CD14-positive monocyte (primary cell): Measurements from ENCODE around the gene FSD1. TPM values are rescaled to one million over a fixed set of nuclear protein-coding genes. Genes with fewer than 3 reads are reported as not detected.

ENCODE experiments used
- DNase-seq, 3 donors: peaks; one replicate each; pipeline ENCODE4 v3.0.0-alpha.2; 2011 to 2022
- H2AFZ ChIP-seq: 2 replicates; pipeline ENCODE4 v1.6.0; 2012; ENCODE audit warnings: mild to moderate bottlenecking, low read depth, low read length, inconsistent platforms; ENCODE audit not compliant: insufficient read depth, poor library complexity, severe bottlenecking
- H3K27ac ChIP-seq, 2 donors: 1 replicate in 1 of 2; 2 replicates in 1 of 2; pipeline ENCODE4 v1.5.1; 2012 to 2013; ENCODE audit warnings: low read length in 2 of 2, control low read depth in 1 of 2, inconsistent platforms in 1 of 2, low read depth in 1 of 2, mild to moderate bottlenecking in 1 of 2
- H3K27me3 ChIP-seq, 2 donors: one replicate each; pipeline versions ENCODE4 v1.6.0 to v1.6.1; 2011 to 2013; ENCODE audit warnings: low read length in 2 of 2; ENCODE audit not compliant: control insufficient read depth in 2 of 2, insufficient read depth in 2 of 2
- H3K36me3 ChIP-seq, 2 donors: replicated peaks in 1 of 2; 1 replicate in 1 of 2; 2 replicates in 1 of 2; pipeline versions ENCODE4 v1.5.1 to v1.6.1; 2012 to 2013; ENCODE audit warnings: low read length in 2 of 2, control low read depth in 1 of 2, inconsistent platforms in 1 of 2, mild to moderate bottlenecking in 1 of 2; ENCODE audit not compliant: insufficient read depth in 2 of 2, control insufficient read depth in 1 of 2
- H3K4me1 ChIP-seq, 2 donors: 1 replicate in 1 of 2; 2 replicates in 1 of 2; pipeline versions ENCODE4 v1.5.1 to v1.6.1; 2012 to 2013; ENCODE audit warnings: low read length in 2 of 2, control low read depth in 1 of 2, inconsistent platforms in 1 of 2, mild to moderate bottlenecking in 1 of 2, moderate library complexity in 1 of 2; ENCODE audit not compliant: insufficient read depth in 2 of 2, control insufficient read depth in 1 of 2
- H3K4me2 ChIP-seq: replicated peaks from 2 replicates; pipeline ENCODE3; 2012; ENCODE audit warnings: low read length, moderate library complexity, mild to moderate bottlenecking; ENCODE audit not compliant: poor library complexity, severe bottlenecking; ENCODE audit errors: extremely low read depth
- H3K4me3 ChIP-seq, 3 experiments: fragments of 200-600 bp in 1 of 3; sonication (generic) in 1 of 3; replicated peaks in 1 of 3; 1 replicate in 2 of 3; 2 replicates in 1 of 3; pipeline ENCODE4 v1.5.1; 2011 to 2013; ENCODE audit warnings: low read length in 3 of 3, mild to moderate bottlenecking in 3 of 3, control low read depth in 2 of 3, low read depth in 2 of 3, inconsistent platforms in 1 of 3, moderate library complexity in 1 of 3
- H3K79me2 ChIP-seq: 2 replicates; pipeline ENCODE4 v1.6.0; 2012; ENCODE audit warnings: mild to moderate bottlenecking, control low read depth, inconsistent platforms, low read length, moderate library complexity; ENCODE audit not compliant: insufficient read depth
- H3K9ac ChIP-seq: 2 replicates; pipeline ENCODE4 v1.6.0; 2017; ENCODE audit warnings: low read length, mild to moderate bottlenecking; ENCODE audit not compliant: insufficient read depth, poor library complexity, severe bottlenecking
- H3K9me3 ChIP-seq, 2 donors: replicated peaks in 1 of 2; 1 replicate in 1 of 2; 2 replicates in 1 of 2; pipeline versions ENCODE4 v1.5.1 to v1.6.1; 2012 to 2013; ENCODE audit warnings: low read length in 2 of 2, control low read depth in 1 of 2; ENCODE audit not compliant: control insufficient read depth in 1 of 2, insufficient read depth in 1 of 2
- H4K20me1 ChIP-seq: 2 replicates; pipeline ENCODE4 v1.6.0; 2012; ENCODE audit warnings: mild to moderate bottlenecking, low read length, control low read depth, moderate library complexity; ENCODE audit not compliant: insufficient read depth
- H3K27ac Mint-ChIP-seq, 7 donors: one replicate each; pipeline ENCODE4 v1.8.0; 2020; ENCODE audit warnings: mild to moderate bottlenecking in 7 of 7, mixed read lengths in 7 of 7, moderate library complexity in 6 of 7, inconsistent platforms in 2 of 7
- H3K27me3 Mint-ChIP-seq, 3 donors: one replicate each; pipeline ENCODE4 v1.8.0; 2021 to 2022; ENCODE audit warnings: low read depth in 3 of 3, mild to moderate bottlenecking in 3 of 3, mixed read lengths in 3 of 3, moderate library complexity in 3 of 3, inconsistent platforms in 1 of 3
- H3K36me3 Mint-ChIP-seq, 2 donors: one replicate each; pipeline ENCODE4 v1.8.0; 2020; ENCODE audit warnings: mixed read lengths in 2 of 2, inconsistent platforms in 1 of 2, mild to moderate bottlenecking in 1 of 2
- H3K4me1 Mint-ChIP-seq: one replicate; pipeline ENCODE4 v1.8.0; 2020; ENCODE audit warnings: mild to moderate bottlenecking, mixed read lengths
- H3K4me3 Mint-ChIP-seq, 2 donors: one replicate each; pipeline ENCODE4 v1.8.0; 2020; ENCODE audit warnings: mild to moderate bottlenecking in 2 of 2, mixed read lengths in 2 of 2, moderate library complexity in 1 of 2
- H3K9me3 Mint-ChIP-seq, 7 donors: one replicate each; pipeline ENCODE4 v1.8.0; 2020 to 2022; ENCODE audit warnings: mixed read lengths in 7 of 7, mild to moderate bottlenecking in 6 of 7, moderate library complexity in 6 of 7, inconsistent platforms in 2 of 7
- CTCF ChIP-seq: fragments of 200-600 bp; IDR thresholded peaks from one replicate; pipeline ENCODE4 v1.8.0; 2022; ENCODE audit warnings: antibody characterized with exemption, mild to moderate bottlenecking
- WGBS: methylation state at CpG from one replicate; pipeline ENCODE4 v1.1.5; 2013; ENCODE audit warnings: missing lambda C conversion rate; ENCODE audit not compliant: insufficient coverage; 5-methylcytosine and 5-hydroxymethylcytosine counted together
- intact Hi-C, 2 donors: fragments of 100-400 bp; cut with micrococcal nuclease; formaldehyde crosslinking; loops; one replicate each; pipeline versions ENCODE4 v1.15.0 to v1.15.1; 2023
- polyA plus RNA-seq, 3 donors: library from polyadenylated mRNA; depleted of rRNA in 1 of 3; unstranded in 2 of 3; stranded (reverse) in 1 of 3; fragments of 300-500 nt in 2 of 3; fragments of >200 nt in 1 of 3; fragmentation: Illumina TruSeq in 2 of 3; gene quantifications; 1 replicate in 2 of 3; 2 replicates in 1 of 3; pipeline ENCODE4 v1.2.3, GENCODE V29; 2012 to 2021

Gene FSD1
- polyA plus RNA-seq, 3 donors = 0.39 TPM; not detected in 2

DNA sequence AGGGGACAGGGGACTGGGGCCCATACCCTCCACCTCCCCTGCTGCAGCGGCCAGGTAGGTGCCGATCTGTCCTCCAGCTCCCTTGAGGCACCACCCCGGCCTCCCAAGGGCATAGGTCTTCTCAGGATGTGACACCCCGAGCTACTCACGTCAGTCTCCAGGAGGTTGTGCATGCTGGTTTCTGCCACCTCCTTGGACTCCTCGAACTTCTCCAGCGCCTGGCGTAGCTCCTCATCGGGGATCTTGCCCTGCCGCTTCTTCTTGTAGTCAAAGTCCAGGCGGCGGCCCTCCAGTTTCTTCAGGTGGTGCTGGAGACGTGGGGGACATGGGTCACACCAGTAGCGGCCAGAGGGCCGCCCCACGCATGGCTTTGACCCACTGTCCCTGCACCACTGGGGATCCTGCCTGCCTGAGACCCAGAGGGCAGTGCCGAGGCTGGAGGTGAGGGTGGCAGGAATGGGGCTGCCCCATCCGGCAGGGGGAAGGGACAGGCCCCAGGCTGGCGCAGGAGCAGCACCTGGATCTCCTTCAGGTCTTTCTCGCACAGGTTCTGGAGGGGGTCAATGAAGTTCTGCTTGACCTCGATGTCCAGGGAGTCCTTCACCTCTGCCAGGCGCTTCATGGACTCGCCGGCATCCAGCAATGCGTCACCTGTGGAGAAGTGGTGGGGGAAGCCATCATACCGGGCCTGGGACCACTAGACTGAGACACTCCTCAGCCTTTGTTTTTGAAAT, 59.3 kb downstream of the FSD1 start:
- H3K36me3 ChIP-seq = peaks cover 64 to 82% of the 10 kb centered on the region in 2 donors
- WGBS = 93% methylated on average over 26 of the region's 26 CpGs
- no peak for TF ChIP-seq CTCF

DNA sequence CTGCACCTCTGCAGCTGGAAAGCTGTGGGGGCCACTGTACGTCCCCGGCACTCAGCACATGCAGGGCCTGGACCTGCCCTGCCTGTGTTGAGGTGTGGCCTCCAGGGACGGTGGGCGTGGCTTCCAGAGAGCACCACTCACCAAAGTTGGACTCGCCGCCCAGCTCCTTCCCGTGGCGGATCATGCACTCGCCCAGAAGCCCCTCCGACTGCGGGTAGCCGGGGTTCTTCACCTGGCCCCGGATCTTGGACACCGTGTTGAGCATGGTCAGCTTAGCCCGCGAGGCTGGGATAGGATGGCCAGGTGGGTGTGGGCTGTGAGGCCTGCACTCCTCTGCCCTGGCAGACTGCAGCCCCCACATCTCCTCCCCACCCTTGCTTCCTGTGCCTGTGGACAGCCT, 60.9 kb downstream of the FSD1 start:
- Histone ChIP-seq H4K20me1 (peaks cover 88% of the 10 kb centered on the region), H2AFZ (no peak overlapping the region), H3K9me3 (no peaks in the 10 kb centered on the region), H3K27me3 (no peaks in the 10 kb centered on the region), H3K4me1 (peaks cover 27 to 28% of the 10 kb centered on the region in 2 donors), H3K4me2 (no peak overlapping the region), H3K9ac (no peak overlapping the region), H3K27ac (no peak overlapping the region), H3K4me3 (no peak overlapping the region), H3K79me2 (peaks cover 31% of the 10 kb centered on the region), H3K36me3 (peaks cover 48 to 66% of the 10 kb centered on the region in 2 donors)
- TF ChIP-seq CTCF = no peak
- no peaks in the 10 kb centered on the region for H3K27me3 Mint-ChIP-seq
- H3K4me3 Mint-ChIP-seq = no peak overlapping the region
- H3K9me3 Mint-ChIP-seq = no peaks in the 10 kb centered on the region
- WGBS = 93% methylated on average over 11 of the region's 16 CpGs
- peaks cover 46 to 70% of the 10 kb centered on the region in 2 donors for H3K36me3 Mint-ChIP-seq
- DNase-seq = no peak
- H3K27ac Mint-ChIP-seq = no peak overlapping the region
- intact Hi-C loops = no loop called here
- H3K4me1 Mint-ChIP-seq = peaks cover 26% of the 10 kb centered on the region

More for the DNA sequence above, 59.3 kb downstream of the FSD1 start:
- peaks cover 85% of the 10 kb centered on the region for H4K20me1 ChIP-seq
- no peak for DNase-seq
- intact Hi-C loops = no loop called here
- no peaks in the 10 kb centered on the region for H3K9me3 ChIP-seq
- Mint-ChIP-seq H3K4me1 (peaks cover 12% of the 10 kb centered on the region), H3K4me3 (no peak overlapping the region), H3K36me3 (peaks cover 56 to 86% of the 10 kb centered on the region in 2 donors), H3K27me3 (no peaks in the 10 kb centered on the region), H3K9me3 (no peaks in the 10 kb centered on the region), H3K27ac (no peak overlapping the region)
- H3K9ac ChIP-seq = no peak overlapping the region
- no peak overlapping the region for H3K4me3 ChIP-seq
- no peak overlapping the region for H3K4me2 ChIP-seq
- H3K79me2 ChIP-seq = peaks cover 16% of the 10 kb centered on the region
- peaks cover 11 to 12% of the 10 kb centered on the region in 2 donors for H3K4me1 ChIP-seq
- H3K27ac ChIP-seq = no peak overlapping the region
- H2AFZ ChIP-seq = no peak overlapping the region
- H3K27me3 ChIP-seq = no peaks in the 10 kb centered on the region
